GM19351 (cell line): ENCODE data around the gene SURF1.
"Not testable (repeated sequence)": the region's sequence is repeated elsewhere in the genome, so short reads cannot be mapped to it uniquely, and the experiment has no call there.

Experiments
- ATAC-seq: cut with Tn5 transposase; IDR thresholded peaks from one replicate; pipeline ENCODE4 v1.9.1; 2021; ENCODE audit warnings: mild to moderate bottlenecking, moderate library complexity; ENCODE audit not compliant: unreplicated experiment

SURF1 gene

GRCh38 chr9:133327834-133328484 is 28.3 kb downstream of the SURF1 start:
- no peak for ATAC-seq

DNA sequence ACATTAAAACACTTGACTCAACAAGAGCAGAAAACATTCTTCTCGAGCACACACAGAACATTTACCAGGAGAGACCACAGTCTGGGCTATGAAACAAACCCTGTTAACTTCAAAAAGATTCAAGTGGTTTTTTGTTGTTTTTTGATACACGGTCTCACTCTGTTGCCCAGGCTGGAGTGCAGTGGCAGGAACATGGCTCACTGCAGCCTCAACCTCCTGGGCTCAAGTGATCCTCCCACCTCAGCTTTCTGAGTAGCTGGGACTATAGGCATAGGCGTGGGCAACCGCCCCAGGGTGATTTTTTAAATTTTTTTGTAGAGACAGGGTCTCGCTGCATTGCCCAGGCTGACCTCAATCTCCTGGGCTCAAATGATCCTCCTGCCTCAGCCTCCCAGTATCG is 29.3 kb downstream of the SURF1 start:
- not testable (repeated sequence) for ATAC-seq

DNA sequence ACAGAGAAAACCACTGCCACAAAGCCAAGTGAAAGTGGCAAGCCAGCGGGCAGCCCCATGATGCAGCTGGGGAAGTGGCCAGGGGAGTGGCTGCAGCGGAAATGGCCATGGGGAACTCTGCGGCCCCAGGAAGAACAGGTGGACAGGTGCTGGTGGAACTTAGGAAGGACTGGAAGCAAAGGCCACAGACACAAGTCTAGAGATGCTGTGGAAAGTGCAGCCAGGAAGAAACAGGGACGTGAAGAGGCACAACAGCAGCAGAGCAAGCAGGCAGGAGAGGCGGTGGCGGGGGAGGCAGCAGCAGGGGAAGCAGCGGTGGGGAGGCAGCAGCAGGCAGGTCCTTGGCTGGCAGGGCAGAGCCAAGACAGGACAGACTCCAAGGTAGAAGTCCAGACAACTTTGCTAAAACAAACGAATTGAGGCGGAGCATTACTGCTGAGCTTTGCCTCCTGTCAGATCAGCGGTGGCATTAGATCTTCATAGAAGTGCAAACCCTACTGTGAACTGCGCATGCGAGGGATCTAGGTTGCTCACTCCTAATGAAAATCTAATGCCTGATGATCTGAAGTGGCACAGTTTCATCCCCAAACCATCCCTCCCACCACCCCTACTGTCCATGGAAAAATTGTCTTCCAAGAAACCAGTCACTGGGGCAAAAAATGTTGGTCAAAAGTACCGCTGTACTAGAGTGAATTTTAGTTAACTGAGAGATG is 32.1 kb downstream of the SURF1 start:
- no peak for ATAC-seq

GRCh38 chr9:133323211-133323610 is 33.1 kb downstream of the SURF1 start:
- no peak for ATAC-seq

DNA sequence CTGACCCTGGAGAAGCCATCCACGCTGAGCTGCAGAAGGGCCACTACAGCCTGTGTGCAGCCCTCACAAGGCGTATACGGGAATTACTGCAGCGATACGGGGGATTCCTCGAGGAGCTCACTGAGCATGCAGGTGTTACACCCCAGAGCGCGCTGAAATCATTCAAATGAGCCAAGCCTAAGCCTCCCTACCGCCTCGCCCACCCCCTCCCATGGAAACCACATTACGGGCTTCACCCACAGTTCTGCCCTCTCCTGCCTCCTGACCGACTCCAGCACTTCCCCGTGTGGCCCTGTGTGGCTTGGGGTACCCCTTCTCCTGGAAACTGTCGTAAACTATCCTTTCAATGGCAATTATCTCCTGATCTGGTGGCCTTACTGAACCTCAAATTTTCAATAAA is 33.6 kb downstream of the SURF1 start:
- no peak for ATAC-seq

DNA sequence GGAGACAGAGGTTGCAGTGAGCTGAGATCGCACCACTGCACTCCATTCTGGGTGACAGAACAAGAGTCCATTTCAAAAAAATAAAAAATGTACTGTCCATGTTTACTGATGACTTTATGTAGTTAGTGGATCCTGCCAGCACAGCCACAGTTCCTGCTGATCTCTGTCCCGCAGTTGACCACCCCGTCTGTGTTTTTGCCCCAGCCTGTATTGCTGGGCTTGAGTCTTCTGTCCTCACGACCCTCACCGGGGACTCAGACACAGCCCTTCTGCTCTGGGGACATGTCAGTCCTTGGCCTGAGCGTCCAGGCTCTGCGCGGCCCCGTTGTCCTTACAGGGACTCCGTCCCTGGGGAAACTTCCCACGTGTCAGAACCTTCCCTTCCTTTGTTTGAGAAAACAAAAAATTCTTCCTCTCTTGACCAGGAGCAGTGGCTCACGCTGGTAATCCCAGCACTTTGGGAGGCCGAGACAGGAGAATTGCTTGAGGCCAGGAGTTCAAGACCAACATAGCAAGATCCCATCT is 34.8 kb downstream of the SURF1 start:
- no peak for ATAC-seq

GRCh38 chr9:133320421-133320881 is 35.8 kb downstream of the SURF1 start:
- no peak for ATAC-seq

DNA sequence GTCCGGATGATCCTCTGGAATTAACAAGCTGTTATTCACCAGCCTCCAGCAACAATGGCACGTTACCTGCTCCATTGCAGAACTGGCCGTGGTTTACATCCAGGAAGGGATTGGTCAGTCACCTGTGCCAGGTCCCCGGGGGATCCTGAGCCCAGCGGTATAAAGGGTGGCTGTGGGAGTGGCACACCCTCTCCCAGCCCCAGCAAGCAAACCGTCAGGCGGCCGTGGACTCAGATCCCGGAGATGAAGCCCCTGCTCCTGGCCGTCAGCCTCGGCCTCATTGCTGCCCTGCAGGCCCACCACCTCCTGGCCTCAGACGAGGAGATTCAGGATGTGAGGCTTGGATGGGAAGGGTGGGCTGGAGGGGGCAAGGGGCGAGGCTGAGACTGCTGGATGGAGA is 38.7 kb downstream of the SURF1 start:
- ATAC-seq = not testable (repeated sequence)

DNA sequence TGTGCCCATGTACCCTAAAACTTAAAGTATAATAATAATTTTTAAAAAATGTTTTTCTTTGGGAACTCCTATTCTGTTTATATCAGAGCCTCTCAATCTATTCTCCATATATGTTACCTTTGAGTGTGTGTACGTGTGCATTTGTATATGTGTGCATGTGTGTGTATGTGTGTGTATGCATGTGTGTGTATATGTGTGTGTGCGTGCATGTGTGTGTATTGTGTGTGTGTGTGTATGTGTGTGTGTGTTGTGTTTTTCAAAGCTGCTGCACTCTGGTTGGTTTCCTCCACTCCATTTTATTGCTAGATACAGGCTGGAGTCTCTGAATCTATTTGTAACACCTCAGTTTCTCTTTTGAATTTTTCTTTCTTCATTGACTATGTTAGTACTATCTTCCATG is 40.3 kb downstream of the SURF1 start:
- ATAC-seq = no peak

DNA sequence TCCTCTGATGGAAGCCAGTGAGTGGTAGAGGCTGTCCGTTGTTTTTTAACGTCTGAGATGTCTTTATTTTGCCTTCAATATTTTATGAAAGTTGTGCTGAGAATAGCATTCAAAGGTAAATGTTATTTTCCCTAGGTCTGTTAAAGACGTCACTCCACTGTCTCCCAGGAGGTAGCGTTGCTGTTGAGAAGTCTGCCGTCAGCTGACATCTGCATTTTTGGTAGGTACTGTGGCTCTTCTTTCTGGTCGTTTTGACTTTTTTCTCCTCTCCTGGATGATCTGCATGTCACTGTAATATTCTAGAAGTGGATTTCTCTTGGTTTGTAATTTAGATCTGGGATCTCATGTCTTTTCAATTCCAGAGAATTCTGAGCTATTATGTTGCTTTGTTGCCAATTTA is 46.7 kb downstream of the SURF1 start:
- ATAC-seq = no peak

GRCh38 chr9:133307301-133307700 is 49.0 kb downstream of the SURF1 start:
- no peak for ATAC-seq

DNA sequence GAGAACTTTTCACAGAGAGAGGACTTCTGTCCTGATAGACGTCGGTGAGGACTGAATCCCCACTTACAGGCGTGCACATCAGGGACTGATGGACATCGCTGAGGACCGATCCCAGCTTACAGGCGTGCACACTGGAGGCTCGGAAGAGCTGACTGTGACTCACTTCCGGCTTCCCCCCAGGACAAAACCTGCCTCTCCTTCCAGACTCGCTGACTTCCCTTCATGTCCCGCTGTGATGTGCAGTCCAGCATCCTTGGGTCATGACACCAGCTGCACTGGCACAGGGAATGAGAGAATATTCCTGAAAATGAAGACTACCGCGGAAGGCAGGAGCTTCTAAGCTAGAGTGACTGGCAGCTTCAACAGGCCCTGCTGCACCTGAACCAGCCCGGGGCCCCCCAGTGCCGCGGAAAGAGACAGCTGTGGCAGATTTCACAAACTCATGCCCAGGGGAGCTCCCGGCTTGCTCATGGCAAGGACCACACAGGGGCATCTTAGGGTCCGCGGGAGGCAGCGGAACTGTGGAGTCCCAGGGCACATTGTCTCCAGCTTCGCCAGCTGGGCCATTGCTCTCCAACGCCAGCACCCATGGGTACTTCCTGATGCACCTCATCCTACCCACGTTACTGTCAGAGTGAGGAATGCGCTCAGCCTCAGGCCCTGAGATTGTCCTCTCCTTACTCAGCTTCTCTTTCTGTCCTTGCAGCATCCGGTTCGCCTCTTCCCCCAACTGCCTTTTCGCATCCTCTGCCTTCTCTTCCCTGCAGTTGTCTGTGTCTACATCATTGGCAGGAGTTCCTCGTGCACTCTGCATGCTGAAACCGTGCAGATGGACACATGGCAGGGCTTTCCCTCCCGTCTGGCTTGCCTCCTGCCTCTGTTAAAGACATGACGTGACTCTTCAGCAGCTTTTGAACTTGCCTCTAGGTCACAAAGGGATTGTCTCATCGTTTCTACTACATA is 49.8 kb downstream of the SURF1 start:
- ATAC-seq = no peak

GRCh38 chr9:133305731-133306130 is 50.6 kb downstream of the SURF1 start:
- ATAC-seq = no peak

DNA sequence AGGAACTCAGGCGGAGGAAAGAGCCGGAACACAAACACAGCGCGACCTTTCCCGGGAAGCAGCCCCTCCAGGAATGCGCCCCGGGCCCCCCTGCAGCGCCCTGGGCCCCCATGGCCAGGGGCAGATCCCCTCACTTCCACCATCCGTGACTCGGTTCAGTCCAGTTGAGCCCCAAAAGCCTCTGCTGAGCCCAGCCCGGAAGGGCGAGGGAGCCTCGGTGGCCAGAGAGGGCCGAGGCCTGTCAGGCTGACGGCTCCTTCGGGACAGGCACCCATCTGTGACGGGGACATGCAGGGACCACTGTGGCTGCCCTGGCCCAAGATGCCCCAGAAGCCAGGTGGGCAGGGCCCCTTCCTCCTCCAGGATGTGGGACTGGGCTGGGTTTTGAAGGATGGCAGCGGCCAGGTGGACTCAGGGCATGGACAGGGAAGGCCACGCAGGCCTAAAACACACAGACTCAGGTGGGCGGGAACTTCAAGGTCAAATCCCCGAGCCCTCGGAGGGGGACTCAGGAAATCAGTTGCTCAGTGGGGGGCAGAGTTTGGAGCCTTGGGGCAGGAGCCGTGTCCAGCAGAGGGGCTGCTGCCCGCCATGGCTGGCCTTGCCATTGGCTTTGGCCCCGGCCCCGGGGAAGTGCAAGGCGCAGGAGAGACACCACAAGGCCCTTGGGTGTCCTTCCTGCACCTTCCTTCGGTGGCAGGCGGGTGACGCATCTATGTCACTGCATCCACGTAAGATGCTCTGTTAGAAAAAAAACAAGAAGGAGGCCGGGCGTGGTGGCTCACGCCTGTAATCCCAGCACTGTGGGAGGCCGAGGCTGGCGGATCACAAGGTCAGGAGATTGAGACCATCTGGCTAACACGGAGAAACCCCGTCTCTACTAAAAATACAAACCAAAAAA is 51.6 kb downstream of the SURF1 start:
- no peak for ATAC-seq

- ATAC-seq = no peak
Observed at GRCh38 chr9:133304158-133304470, 52.2 kb downstream of the SURF1 start.

DNA sequence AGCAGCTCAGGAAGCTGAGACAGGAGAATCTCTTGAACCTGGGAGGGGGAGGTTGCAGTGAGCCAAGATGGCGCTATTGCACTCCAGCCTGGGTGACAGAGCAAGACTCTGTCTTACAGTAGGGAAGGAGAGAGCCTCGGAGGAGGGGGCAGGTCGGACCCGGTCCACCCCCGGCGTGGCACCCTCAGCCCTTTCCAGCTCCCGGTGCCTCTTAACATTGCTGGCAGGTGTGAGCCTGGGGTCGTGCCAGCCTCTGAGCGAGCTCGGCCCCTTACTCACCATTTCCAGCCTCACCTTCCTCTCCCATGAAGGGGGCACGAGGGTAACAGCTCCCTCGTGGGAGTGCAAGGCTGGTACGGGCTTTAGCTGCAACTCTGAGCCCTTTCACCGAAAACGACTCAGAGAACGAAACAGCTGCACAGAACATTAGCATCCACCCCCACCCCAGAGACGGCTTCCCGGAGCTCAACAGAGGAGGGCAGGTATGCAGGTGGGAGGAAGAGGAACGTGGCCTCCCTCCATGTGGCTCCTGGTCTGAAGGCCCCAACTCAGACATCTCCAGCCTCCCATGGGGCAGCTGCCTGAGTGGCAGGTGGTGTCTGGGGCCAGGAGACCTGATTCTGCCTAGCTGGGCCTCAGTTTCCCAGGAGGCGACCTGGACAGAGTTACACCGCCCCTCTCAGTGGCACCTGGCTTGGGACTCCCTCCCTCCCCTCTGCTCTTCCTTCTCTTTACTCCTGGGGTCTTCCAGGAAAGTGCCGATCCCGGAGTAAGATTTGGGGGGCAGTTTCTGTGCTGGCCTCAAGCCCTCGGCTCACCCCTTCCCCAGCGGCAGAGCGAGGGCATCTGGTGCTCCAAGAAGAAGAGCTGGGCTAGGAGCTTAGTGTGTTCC is 52.8 kb downstream of the SURF1 start:
- no peak for ATAC-seq
